Neural cell (in vitro differentiated cells): ENCODE data around the gene ZBTB7C. TPM values are rescaled to one million over a fixed set of nuclear protein-coding genes. Genes with fewer than 3 reads are reported as not detected.

ENCODE experiments used
- H2AFZ ChIP-seq: fragments of 200-600, 300-800 bp; sonication (generic), shearing (Covaris generic); 2 replicates; pipeline ENCODE4 v1.6.0; 2014; ENCODE audit warnings: low read depth, mild to moderate bottlenecking, antibody characterized with exemption, low read length, moderate library complexity
- H3F3A ChIP-seq: fragments of 200-600 bp; shearing (Covaris generic); 2 replicates; pipeline ENCODE4 v1.6.1; 2016; ENCODE audit warnings: mild to moderate bottlenecking, moderate library complexity, mixed read lengths, antibody characterized with exemption, low read length; ENCODE audit not compliant: insufficient read depth, poor library complexity, severe bottlenecking
- H3K27ac ChIP-seq: fragments of 200-600, 300-800 bp; sonication (generic), shearing (Covaris generic); 2 replicates; pipeline ENCODE4 v1.5.1; 2014; ENCODE audit warnings: mild to moderate bottlenecking, low read length, moderate library complexity
- H3K27me3 ChIP-seq: fragments of 300-800, 200-600 bp; sonication (generic), shearing (Covaris generic); 2 replicates; pipeline ENCODE4 v1.6.0; 2014; ENCODE audit warnings: mild to moderate bottlenecking, low read depth, low read length, moderate library complexity; ENCODE audit not compliant: insufficient read depth
- H3K36me3 ChIP-seq: fragments of 300-800, 200-600 bp; sonication (generic), shearing (Covaris generic); 2 replicates; pipeline ENCODE4 v1.5.1; 2014; ENCODE audit warnings: mild to moderate bottlenecking, antibody characterized with exemption, low read length, moderate library complexity; ENCODE audit not compliant: insufficient read depth
- H3K4me2 ChIP-seq: fragments of 300-800, 200-600 bp; sonication (generic), shearing (Covaris generic); 2 replicates; pipeline ENCODE4 v1.6.0; 2014; ENCODE audit warnings: mild to moderate bottlenecking, low read length
- H3K4me3 ChIP-seq: fragments of 300-800, 200-600 bp; sonication (generic), shearing (Covaris generic); 2 replicates; pipeline ENCODE4 v1.5.1; 2014; ENCODE audit warnings: mild to moderate bottlenecking, low read length, moderate library complexity
- H3K79me2 ChIP-seq: fragments of 200-600 bp; shearing (Covaris generic); replicated peaks from 2 replicates; pipeline ENCODE4 v1.6.0; 2014; ENCODE audit warnings: mild to moderate bottlenecking, low read length, moderate library complexity; ENCODE audit not compliant: insufficient read depth
- H3K9ac ChIP-seq: fragments of 300-800, 200-600 bp; sonication (generic), shearing (Covaris generic); 2 replicates; pipeline ENCODE4 v1.6.1; 2016; ENCODE audit warnings: mild to moderate bottlenecking, low read length, mixed read lengths
- H3K9me2 ChIP-seq: fragments of 200-600 bp; shearing (Covaris generic); 2 replicates; pipeline ENCODE4 v1.6.1; 2016; ENCODE audit warnings: mild to moderate bottlenecking, low read length, mixed read lengths; ENCODE audit not compliant: insufficient read depth
- H3K9me3 ChIP-seq: fragments of 200-600, 300-800 bp; sonication (generic), shearing (Covaris generic); 2 replicates; pipeline ENCODE4 v1.6.1; 2016; ENCODE audit warnings: mild to moderate bottlenecking, mixed run types, low read length, moderate library complexity, mixed read lengths
- H4K20me1 ChIP-seq: fragments of 200-600 bp; shearing (Covaris generic); 2 replicates; pipeline ENCODE4 v1.6.1; 2016; ENCODE audit warnings: mild to moderate bottlenecking, mixed run types; ENCODE audit not compliant: insufficient read depth
- CTCF ChIP-seq: fragments of 450-650 bp; IDR thresholded peaks from 2 replicates; pipeline ENCODE4 v1.5.1; 2014; ENCODE audit warnings: antibody characterized with exemption, mild to moderate bottlenecking, moderate library complexity; ENCODE audit not compliant: poor library complexity, severe bottlenecking
- EP300 ChIP-seq: fragments of 450-650 bp; conservative IDR thresholded peaks from 2 replicates; pipeline ENCODE4 v1.6.1; 2014; ENCODE audit warnings: antibody characterized with exemption, mild to moderate bottlenecking, moderate library complexity; ENCODE audit not compliant: poor library complexity, severe bottlenecking
- EZH2 ChIP-seq: fragments of 200-600, 300-800 bp; shearing (Covaris generic), sonication (generic); IDR thresholded peaks from 2 replicates; pipeline ENCODE4 v1.6.1; 2014; ENCODE audit warnings: antibody characterized with exemption, low read length, borderline replicate concordance, mild to moderate bottlenecking; ENCODE audit not compliant: insufficient read depth, poor library complexity, severe bottlenecking
- MXI1 ChIP-seq: fragments of 450-650 bp; conservative IDR thresholded peaks from 2 replicates; pipeline ENCODE4 v1.6.1; 2014; ENCODE audit warnings: antibody characterized with exemption, mild to moderate bottlenecking; ENCODE audit not compliant: poor library complexity, severe bottlenecking
- POLR2AphosphoS5 ChIP-seq: IDR thresholded peaks from 2 replicates; pipeline ENCODE4 v1.6.1; 2012
- RAD21 ChIP-seq: fragments of 450-650 bp; conservative IDR thresholded peaks from 2 replicates; pipeline ENCODE4 v1.6.1; 2014; ENCODE audit warnings: antibody characterized with exemption, mild to moderate bottlenecking, moderate library complexity
- REST ChIP-seq: IDR thresholded peaks from 2 replicates; pipeline ENCODE4 v1.6.1; 2012; ENCODE audit warnings: borderline replicate concordance
- SMC3 ChIP-seq: fragments of 450-650 bp; conservative IDR thresholded peaks from 2 replicates; pipeline ENCODE4 v1.6.1; 2014; ENCODE audit warnings: antibody characterized with exemption, mild to moderate bottlenecking, moderate library complexity; ENCODE audit not compliant: poor library complexity
- TAF1 ChIP-seq: IDR thresholded peaks from 2 replicates; pipeline ENCODE4 v1.6.1; 2012; ENCODE audit warnings: low read depth
- polyA plus RNA-seq: library from polyadenylated mRNA; depleted of rRNA; stranded (reverse); fragments of >200 nt; gene quantifications from 2 replicates; pipeline ENCODE4 v1.2.3, GENCODE V29; 2014

The ZBTB7C gene
- polyA plus RNA-seq, 1 donor from 2014 or later = 2.4 TPM

- H3K9me2 ChIP-seq = no peaks in the 10 kb centered on the region
- no peak overlapping the region for H3K27ac ChIP-seq
- H3K9me3 ChIP-seq = no peaks in the 10 kb centered on the region
- no peaks in the 10 kb centered on the region for H3K79me2 ChIP-seq
- no peaks in the 10 kb centered on the region for H4K20me1 ChIP-seq
- no peak overlapping the region for H3K4me2 ChIP-seq
- no peak overlapping the region for H3K9ac ChIP-seq
- no peaks in the 10 kb centered on the region for H3F3A ChIP-seq
- H3K27me3 ChIP-seq = no peaks in the 10 kb centered on the region
- H3K36me3 ChIP-seq = no peaks in the 10 kb centered on the region
- H3K4me3 ChIP-seq = no peak overlapping the region
- H2AFZ ChIP-seq = no peak overlapping the region
- TF ChIP-seq POLR2AphosphoS5 (no peak), EZH2 (no peak), MXI1 (no peak), EP300 (no peak), SMC3 (no peak), CTCF (no peak), RAD21 (no peak), REST (no peak), TAF1 (no peak)
These were observed 282.9 kb downstream of the ZBTB7C start for GRCh38 chr18:48126240-48126639.

GRCh38 chr18:48125724-48126123, 283.5 kb downstream of the ZBTB7C start:
- Histone ChIP-seq H3K9me3 (no peaks in the 10 kb centered on the region), H3K4me2 (no peak overlapping the region), H3K79me2 (no peaks in the 10 kb centered on the region), H3K9ac (no peak overlapping the region), H3K4me3 (no peak overlapping the region), H3K9me2 (no peaks in the 10 kb centered on the region), H3K27me3 (no peaks in the 10 kb centered on the region), H3K36me3 (no peaks in the 10 kb centered on the region), H3K27ac (no peak overlapping the region), H4K20me1 (no peaks in the 10 kb centered on the region), H2AFZ (no peak overlapping the region), H3F3A (no peaks in the 10 kb centered on the region)
- TF ChIP-seq MXI1 = no peak
- no peak for TF ChIP-seq EZH2
- TF ChIP-seq REST = no peak
- no peak for TF ChIP-seq TAF1
- no peak for TF ChIP-seq EP300
- TF ChIP-seq CTCF = no peak
- no peak for TF ChIP-seq RAD21
- TF ChIP-seq SMC3 = no peak
- TF ChIP-seq POLR2AphosphoS5 = no peak
